ENCODE measurements around the gene CD2.

GRCh38 chr1:116741836-116742565, 12.2 kb upstream of the CD2 start:
- TF ChIP-seq, protein P1, sequence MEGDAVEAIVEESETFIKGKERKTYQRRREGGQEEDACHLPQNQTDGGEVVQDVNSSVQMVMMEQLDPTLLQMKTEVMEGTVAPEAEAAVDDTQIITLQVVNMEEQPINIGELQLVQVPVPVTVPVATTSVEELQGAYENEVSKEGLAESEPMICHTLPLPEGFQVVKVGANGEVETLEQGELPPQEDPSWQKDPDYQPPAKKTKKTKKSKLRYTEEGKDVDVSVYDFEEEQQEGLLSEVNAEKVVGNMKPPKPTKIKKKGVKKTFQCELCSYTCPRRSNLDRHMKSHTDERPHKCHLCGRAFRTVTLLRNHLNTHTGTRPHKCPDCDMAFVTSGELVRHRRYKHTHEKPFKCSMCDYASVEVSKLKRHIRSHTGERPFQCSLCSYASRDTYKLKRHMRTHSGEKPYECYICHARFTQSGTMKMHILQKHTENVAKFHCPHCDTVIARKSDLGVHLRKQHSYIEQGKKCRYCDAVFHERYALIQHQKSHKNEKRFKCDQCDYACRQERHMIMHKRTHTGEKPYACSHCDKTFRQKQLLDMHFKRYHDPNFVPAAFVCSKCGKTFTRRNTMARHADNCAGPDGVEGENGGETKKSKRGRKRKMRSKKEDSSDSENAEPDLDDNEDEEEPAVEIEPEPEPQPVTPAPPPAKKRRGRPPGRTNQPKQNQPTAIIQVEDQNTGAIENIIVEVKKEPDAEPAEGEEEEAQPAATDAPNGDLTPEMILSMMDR (IDR thresholded peaks at IDR 0.05), result no peak
- TF ChIP-seq POLR2A (IDR thresholded peaks at IDR 0.05) (no peak), POLR2AphosphoS5 (IDR thresholded peaks at IDR 0.05) (no peak)
